Hepatocyte (in vitro differentiated cells): ENCODE measurements around the gene CCL19. TPM values are rescaled to one million over a fixed set of nuclear protein-coding genes. Genes with fewer than 3 reads are reported as not detected.

Experiments
- DNase-seq: peaks from one replicate; pipeline ENCODE4 v3.0.0-alpha.2; 2016; ENCODE audit warnings: low spot score
- H2AFZ ChIP-seq: fragments of 200-600 bp; sonication (generic); 2 replicates; pipeline ENCODE4 v1.6.0; 2016; ENCODE audit warnings: antibody characterized with exemption, mild to moderate bottlenecking
- H3K27ac ChIP-seq: fragments of 200-600 bp; sonication (generic); 2 replicates; pipeline ENCODE4 v1.5.1; 2016; ENCODE audit warnings: mild to moderate bottlenecking
- H3K27me3 ChIP-seq: fragments of 200-600 bp; sonication (generic); 2 replicates; pipeline ENCODE4 v1.6.1; 2016
- H3K36me3 ChIP-seq: fragments of 200-600 bp; sonication (generic); replicated peaks from 2 replicates; pipeline ENCODE4 v1.5.1; 2016; ENCODE audit warnings: low read depth; ENCODE audit not compliant: insufficient read depth
- H3K4me1 ChIP-seq: fragments of 200-600 bp; sonication (generic); 2 replicates; pipeline ENCODE4 v1.5.1; 2016; ENCODE audit warnings: mild to moderate bottlenecking, moderate library complexity; ENCODE audit not compliant: insufficient read depth
- H3K4me2 ChIP-seq: fragments of 200-600 bp; sonication (generic); 2 replicates; pipeline ENCODE4 v1.6.0; 2016
- H3K4me3 ChIP-seq: fragments of 200-600 bp; sonication (generic); 2 replicates; pipeline ENCODE4 v1.5.1; 2016; ENCODE audit warnings: mild to moderate bottlenecking
- H3K79me2 ChIP-seq: fragments of 200-600 bp; sonication (generic); 2 replicates; pipeline ENCODE4 v1.6.0; 2017; ENCODE audit warnings: mild to moderate bottlenecking
- H3K9me2 ChIP-seq: fragments of 200-600 bp; sonication (generic); replicated peaks from 2 replicates; pipeline ENCODE4 v1.6.0; 2017; ENCODE audit warnings: mild to moderate bottlenecking; ENCODE audit not compliant: insufficient read depth
- H3K9me3 ChIP-seq: fragments of 200-600 bp; sonication (generic); 2 replicates; pipeline ENCODE4 v1.5.1; 2016; ENCODE audit warnings: low read depth, mild to moderate bottlenecking
- H4K20me1 ChIP-seq: fragments of 200-600 bp; sonication (generic); 2 replicates; pipeline ENCODE4 v1.6.0; 2016; ENCODE audit warnings: mild to moderate bottlenecking; ENCODE audit not compliant: insufficient read depth, poor library complexity, severe bottlenecking
- EZH2 ChIP-seq: fragments of 200-600 bp; sonication (generic); IDR thresholded peaks from 2 replicates; pipeline ENCODE4 v1.6.1; 2016; ENCODE audit warnings: antibody characterized with exemption, mild to moderate bottlenecking, borderline replicate concordance
- EZH2phosphoT487 ChIP-seq: fragments of 200-600 bp; sonication (generic); IDR thresholded peaks from one replicate; pipeline ENCODE4 v1.6.1; 2018; ENCODE audit warnings: antibody characterized with exemption, mild to moderate bottlenecking, low read depth, moderate library complexity; ENCODE audit not compliant: unreplicated experiment, severe bottlenecking
- WGBS: methylation state at CpG from one replicate; pipeline ENCODE4 v1.1.6; 2016; ENCODE audit warnings: low lambda C conversion rate; ENCODE audit errors: missing lambda C conversion rate; 5-methylcytosine and 5-hydroxymethylcytosine counted together
- polyA plus RNA-seq: library from polyadenylated mRNA; unstranded; fragments of >200 nt; fragmentation: Nextera tagmentation; extraction: Ambion mirVana; gene quantifications from 2 replicates; pipeline ENCODE4 v1.2.1, GENCODE V29; 2016
- total RNA-seq: library from RNA; depleted of rRNA; stranded (reverse); fragments of >200 nt; gene quantifications from 2 replicates; pipeline ENCODE4 v1.2.3, GENCODE V29; 2014
- TF ChIP-seq, protein P1 (sequence below): fragments of 200-600 bp; sonication (generic); IDR thresholded peaks from 2 replicates; pipeline ENCODE4 v1.5.1; 2016; ENCODE audit warnings: antibody characterized with exemption, mild to moderate bottlenecking; ENCODE audit not compliant: poor library complexity

The CCL19 gene
- total and polyA plus RNA-seq, 2 experiments from 2014 or later: not detected

- Histone ChIP-seq H3K4me2 (no peak overlapping the region), H3K27ac (no peak overlapping the region), H3K4me1 (no peaks in the 10 kb centered on the region), H3K4me3 (no peak overlapping the region), H2AFZ (no peak overlapping the region), H3K36me3 (no peaks in the 10 kb centered on the region), H3K27me3 (no peaks in the 10 kb centered on the region), H3K9me3 (no peaks in the 10 kb centered on the region), H4K20me1 (no peaks in the 10 kb centered on the region), H3K79me2 (no peaks in the 10 kb centered on the region), H3K9me2 (no peaks in the 10 kb centered on the region)
- TF ChIP-seq, protein P1, sequence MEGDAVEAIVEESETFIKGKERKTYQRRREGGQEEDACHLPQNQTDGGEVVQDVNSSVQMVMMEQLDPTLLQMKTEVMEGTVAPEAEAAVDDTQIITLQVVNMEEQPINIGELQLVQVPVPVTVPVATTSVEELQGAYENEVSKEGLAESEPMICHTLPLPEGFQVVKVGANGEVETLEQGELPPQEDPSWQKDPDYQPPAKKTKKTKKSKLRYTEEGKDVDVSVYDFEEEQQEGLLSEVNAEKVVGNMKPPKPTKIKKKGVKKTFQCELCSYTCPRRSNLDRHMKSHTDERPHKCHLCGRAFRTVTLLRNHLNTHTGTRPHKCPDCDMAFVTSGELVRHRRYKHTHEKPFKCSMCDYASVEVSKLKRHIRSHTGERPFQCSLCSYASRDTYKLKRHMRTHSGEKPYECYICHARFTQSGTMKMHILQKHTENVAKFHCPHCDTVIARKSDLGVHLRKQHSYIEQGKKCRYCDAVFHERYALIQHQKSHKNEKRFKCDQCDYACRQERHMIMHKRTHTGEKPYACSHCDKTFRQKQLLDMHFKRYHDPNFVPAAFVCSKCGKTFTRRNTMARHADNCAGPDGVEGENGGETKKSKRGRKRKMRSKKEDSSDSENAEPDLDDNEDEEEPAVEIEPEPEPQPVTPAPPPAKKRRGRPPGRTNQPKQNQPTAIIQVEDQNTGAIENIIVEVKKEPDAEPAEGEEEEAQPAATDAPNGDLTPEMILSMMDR: no peak
- no peak for TF ChIP-seq EZH2
- TF ChIP-seq EZH2phosphoT487: no peak
- no peak for DNase-seq
- 92% methylated on average over 10 of the region's 10 CpGs for WGBS
Measured at GRCh38 chr9:34687276-34688030, 3.6 kb downstream of the CCL19 start.

DNA sequence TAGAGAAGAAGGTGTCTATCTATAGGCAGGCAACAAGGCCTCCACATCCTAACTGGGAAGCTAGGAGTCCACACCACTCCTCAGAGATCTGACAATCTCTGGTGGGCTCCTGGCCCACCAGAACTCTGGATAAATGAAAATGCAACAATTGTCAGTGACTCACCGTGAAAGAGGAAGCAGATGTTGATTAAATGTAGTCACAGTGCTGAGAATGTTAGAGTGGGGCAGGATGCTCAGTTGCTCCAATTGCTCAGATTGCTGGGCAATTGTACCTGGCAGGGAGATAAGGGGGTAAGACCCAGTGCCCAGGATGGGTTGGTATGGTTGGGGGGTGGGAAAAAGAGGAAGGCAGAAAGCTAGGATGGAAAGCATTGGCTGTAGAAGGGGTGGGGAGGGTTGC is 4.3 kb downstream of the CCL19 start:
- Histone ChIP-seq H4K20me1 (no peaks in the 10 kb centered on the region), H3K27ac (no peak overlapping the region), H3K9me3 (no peaks in the 10 kb centered on the region), H2AFZ (no peak overlapping the region), H3K9me2 (no peaks in the 10 kb centered on the region), H3K79me2 (no peaks in the 10 kb centered on the region), H3K4me3 (no peak overlapping the region), H3K36me3 (no peaks in the 10 kb centered on the region), H3K4me1 (no peaks in the 10 kb centered on the region), H3K27me3 (no peaks in the 10 kb centered on the region), H3K4me2 (no peak overlapping the region)
- TF ChIP-seq EZH2phosphoT487: no peak
- TF ChIP-seq, protein P1: no peak
- WGBS: 65% methylated on average over 1 of the region's 1 CpG
- no peak for DNase-seq

- Histone ChIP-seq H3K9me3 (no peaks in the 10 kb centered on the region), H3K79me2 (no peaks in the 10 kb centered on the region), H3K27ac (no peak overlapping the region), H3K4me2 (no peak overlapping the region), H3K9me2 (no peaks in the 10 kb centered on the region), H4K20me1 (no peaks in the 10 kb centered on the region), H3K4me1 (no peaks in the 10 kb centered on the region), H3K27me3 (no peaks in the 10 kb centered on the region), H3K36me3 (no peaks in the 10 kb centered on the region), H3K4me3 (no peak overlapping the region), H2AFZ (no peak overlapping the region)
- no peak for TF ChIP-seq EZH2
- TF ChIP-seq, protein P1: no peak
- no peak for TF ChIP-seq EZH2phosphoT487
- DNase-seq: no peak
- WGBS: 94% methylated on average over 5 of the region's 5 CpGs
Measured at GRCh38 chr9:34686231-34686630, 4.8 kb downstream of the CCL19 start.

GRCh38 chr9:34685591-34685990 is 5.5 kb downstream of the CCL19 start:
- Histone ChIP-seq H3K36me3 (no peaks in the 10 kb centered on the region), H3K79me2 (no peaks in the 10 kb centered on the region), H3K4me3 (no peak overlapping the region), H3K27me3 (no peaks in the 10 kb centered on the region), H3K27ac (no peak overlapping the region), H3K4me2 (no peak overlapping the region), H3K9me2 (no peaks in the 10 kb centered on the region), H4K20me1 (no peaks in the 10 kb centered on the region), H2AFZ (no peak overlapping the region), H3K4me1 (no peaks in the 10 kb centered on the region), H3K9me3 (no peaks in the 10 kb centered on the region)
- 86% methylated on average over 4 of the region's 4 CpGs for WGBS
- DNase-seq: no peak
- TF ChIP-seq EZH2 (no peak), EZH2phosphoT487 (no peak)
- TF ChIP-seq, protein P1: no peak
